K562 (cell line): ENCODE results near the gene HAPSTR1. TPM values are rescaled to one million over a fixed set of nuclear protein-coding genes. Genes with fewer than 3 reads are reported as not detected.
A peak's percentile ranks its signal among the peaks of the same experiment; 100 is the strongest.

Source experiments
- CBX1 ChIP-seq: sonication (generic); IDR thresholded peaks from 2 replicates; pipeline ENCODE4 v1.6.1; 2016; ENCODE audit warnings: antibody characterized with exemption, low read depth, mild to moderate bottlenecking
- FIP1L1 ChIP-seq: fragments of 200-400 bp; formaldehyde crosslinking; IDR thresholded peaks from 2 replicates; pipeline ENCODE4 v1.6.1; 2018; ENCODE audit warnings: mild to moderate bottlenecking, low read depth, low read length; ENCODE audit not compliant: poor library complexity, severe bottlenecking
- JUND ChIP-seq, 2 experiments: IDR thresholded peaks; 2 replicates in 1 of 2; 3 replicates in 1 of 2; pipeline ENCODE4 v1.6.1; 2011; ENCODE audit warnings: borderline replicate concordance in 2 of 2, low read depth in 2 of 2, low read length in 2 of 2, improper control_type of control experiment in 1 of 2, missing biosample characterization in 1 of 2, missing genetic modification characterization in 1 of 2, missing genetic modification reagents in 1 of 2
- KAT2B ChIP-seq: IDR thresholded peaks from one replicate; pipeline ENCODE4 v1.6.1; 2012; ENCODE audit warnings: low read depth, mild to moderate bottlenecking, control low read depth, inconsistent platforms, low read length, moderate library complexity
- KHSRP ChIP-seq: fragments of 450-650 bp; IDR thresholded peaks from 2 replicates; pipeline ENCODE4 v1.6.1; 2017
- NFIC ChIP-seq: fragments of 450-650 bp; IDR thresholded peaks from 2 replicates; pipeline ENCODE4 v1.6.1; 2017; ENCODE audit warnings: mild to moderate bottlenecking, inconsistent platforms
- NR2C2 ChIP-seq, 2 experiments: fragments of 200-800 bp in 1 of 2; sonication (Bioruptor generic) in 1 of 2; sonication (generic) in 1 of 2; formaldehyde crosslinking in 1 of 2; IDR thresholded peaks; 2 replicates each; pipeline versions ENCODE4 v1.6.1 to v1.8.0; 2016 to 2022; ENCODE audit warnings: mild to moderate bottlenecking in 1 of 2, missing compliant biosample characterization in 1 of 2, missing genetic modification characterization in 1 of 2, missing genetic modification reagents in 1 of 2
- REST ChIP-seq, 2 experiments: fragments of 450-650 bp; formaldehyde crosslinking in 1 of 2; IDR thresholded peaks; 2 replicates each; pipeline versions ENCODE4 v1.4.0 to v1.6.1; 2014 to 2020; ENCODE audit warnings: mild to moderate bottlenecking in 2 of 2, borderline replicate concordance in 1 of 2, low read depth in 1 of 2
- USF1 ChIP-seq: sonication (generic); formaldehyde crosslinking; IDR thresholded peaks from 2 replicates; pipeline ENCODE4 v1.9.0; 2022; ENCODE audit warnings: mild to moderate bottlenecking, missing genetic modification reagents
- VEZF1 ChIP-seq: fragments of 200-800 bp; sonication (Bioruptor generic); IDR thresholded peaks from 2 replicates; pipeline ENCODE4 v1.6.1; 2017; ENCODE audit warnings: missing genetic modification characterization, missing compliant biosample characterization
- ZNF133 ChIP-seq: fragments of 250-450 bp; sonication (Bioruptor Pico); IDR thresholded peaks from 2 replicates; pipeline ENCODE4 v1.4.0; 2020; ENCODE audit warnings: mild to moderate bottlenecking
- ZNF224 ChIP-seq: sonication (generic); formaldehyde crosslinking; IDR thresholded peaks from 2 replicates; pipeline ENCODE4 v1.8.0; 2022; ENCODE audit warnings: mild to moderate bottlenecking, missing genetic modification reagents
- ZNF354B ChIP-seq: fragments of 250-450 bp; sonication (Bioruptor Pico); IDR thresholded peaks from 2 replicates; pipeline ENCODE4 v1.4.0; 2020
- ZNF444 ChIP-seq: fragments of 250-450 bp; sonication (Bioruptor Pico); IDR thresholded peaks from 2 replicates; pipeline ENCODE4 v1.4.0; 2020; ENCODE audit warnings: mild to moderate bottlenecking, moderate library complexity
- ZNF695 ChIP-seq: fragments of 450-650 bp; formaldehyde crosslinking; IDR thresholded peaks from 2 replicates; pipeline ENCODE4 v1.4.0; 2020; ENCODE audit warnings: mild to moderate bottlenecking, moderate library complexity
- ZNF79 ChIP-seq: fragments of 250-450 bp; sonication (Bioruptor Pico); IDR thresholded peaks from 2 replicates; pipeline ENCODE4 v1.4.0; 2020; ENCODE audit warnings: low read depth, mild to moderate bottlenecking, moderate library complexity
- polyA plus RNA-seq, 8 experiments: library from polyadenylated mRNA; depleted of rRNA in 4 of 8; stranded (reverse) in 5 of 8; unstranded in 3 of 8; fragments of >200 nt; fragmentation: Nextera tagmentation in 2 of 8; fragmentation: Illumina TruSeq in 1 of 8; extraction: Ambion mirVana in 2 of 8; extraction: Trizol in 1 of 8; gene quantifications; 2 replicates each; pipeline versions ENCODE4 v1.2.1 to v1.2.3, GENCODE V29; 2011 to 2014; ENCODE audit warnings: inconsistent platforms in 1 of 8, missing spikeins in 1 of 8
- total RNA-seq, 7 experiments: library from RNA; depleted of rRNA in 6 of 7; stranded (reverse); fragments of >200 nt in 6 of 7; fragmentation: Illumina TruSeq in 2 of 7; extraction: Trizol in 2 of 7; gene quantifications; 2 replicates each; pipeline versions ENCODE4 v1.2.1 to v1.2.3, GENCODE V29; 2011 to 2021; ENCODE audit warnings: low replicate concordance in 1 of 7

Gene HAPSTR1
- total and polyA plus RNA-seq, 9 of the 15 experiments (the other 6 are each of a cell fraction or from before 2014, with no cell fraction given): 10.8 to 67.9 (median 36.5) TPM

GRCh38 chr16:9090960-9091866 is at the start of gene HAPSTR1 (continued):
- TF ChIP-seq REST (IDR thresholded peaks at IDR 0.05; ENCODE audit: borderline replicate concordance) (peak; percentile 78), REST (CRISPR knock-in tag; IDR thresholded peaks at IDR 0.05; ENCODE audit: low read depth) (no peak), JUND (IDR thresholded peaks at IDR 0.05; ENCODE audit: borderline replicate concordance, low read depth, low read length) (peak; percentile 76), JUND (tag; IDR thresholded peaks at IDR 0.05; ENCODE audit: borderline replicate concordance, low read depth, low read length) (no peak; the same call in 2 of the 3 replicates), ZNF224 (CRISPR knock-in tag) (no peak), KHSRP (no peak), CBX1 (peak; percentile 71; the same call in 1 of the 2 replicates), ZNF133 (CRISPR knock-in tag) (no peak), ZNF354B (CRISPR knock-in tag) (no peak), NR2C2 (CRISPR knock-in tag; IDR thresholded peaks at IDR 0.05) (no peak; the same call in 1 of the 2 replicates), NR2C2 (tag; IDR thresholded peaks at IDR 0.05) (no peak), ZNF695 (CRISPR knock-in tag) (no peak), ZNF444 (no peak), ZNF79 (CRISPR knock-in tag) (no peak), USF1 (peak; percentile 93), KAT2B (no peak), FIP1L1 (peak; percentile 77), NFIC (peak; percentile 28; the same call in 1 of the 2 replicates), VEZF1 (CRISPR knock-in tag) (peak; percentile 98)
